Measurements from ENCODE around the gene CLVS2.

The CLVS2 gene

GRCh38 chr6:122977180-122977579 lies 18.9 kb upstream of the CLVS2 start:
- no peak for TF ChIP-seq ZFX (IDR thresholded peaks at IDR 0.05)
- TF ChIP-seq CTCF (conservative IDR thresholded peaks at IDR 0.05), result no peak
- H3K27ac ChIP-seq, result no peak overlapping the region

GRCh38 chr6:122984393-122984792 lies 11.6 kb upstream of the CLVS2 start:
- no peak for TF ChIP-seq ZFX (IDR thresholded peaks at IDR 0.05)
- no peak for TF ChIP-seq CTCF (conservative IDR thresholded peaks at IDR 0.05)
- H3K27ac ChIP-seq, result no peak overlapping the region

GRCh38 chr6:122994256-122994655 lies 1.8 kb upstream of the CLVS2 start:
- TF ChIP-seq CTCF (conservative IDR thresholded peaks at IDR 0.05), result no peak
- TF ChIP-seq ZFX (IDR thresholded peaks at IDR 0.05), result no peak
- H3K27ac ChIP-seq, result no peak overlapping the region

GRCh38 chr6:122996794-122997505 lies 915 bp downstream of the CLVS2 start:
- H3K27ac ChIP-seq, result no peak overlapping the region
- TF ChIP-seq ZFX (IDR thresholded peaks at IDR 0.05), result no peak
- no peak for TF ChIP-seq CTCF (conservative IDR thresholded peaks at IDR 0.05)

- no peak overlapping the region for H3K27ac ChIP-seq
- TF ChIP-seq ZFX (IDR thresholded peaks at IDR 0.05) (no peak), CTCF (conservative IDR thresholded peaks at IDR 0.05) (no peak)
These were observed 1.6 kb downstream of the CLVS2 start for GRCh38 chr6:122997541-122998150.

GRCh38 chr6:122998403-122998975 lies 2.5 kb downstream of the CLVS2 start:
- no peak for TF ChIP-seq CTCF (conservative IDR thresholded peaks at IDR 0.05)
- TF ChIP-seq ZFX (IDR thresholded peaks at IDR 0.05), result no peak
- no peak overlapping the region for H3K27ac ChIP-seq

- no peak overlapping the region for H3K27ac ChIP-seq
- TF ChIP-seq ZFX (IDR thresholded peaks at IDR 0.05), result no peak
- no peak for TF ChIP-seq CTCF (conservative IDR thresholded peaks at IDR 0.05)
These were observed 4.3 kb downstream of the CLVS2 start for GRCh38 chr6:123000244-123000770.

Measured in C4-2B (cell line).